Trophoblast cell (in vitro differentiated cells and primary cell): ENCODE results near the gene STT3A.

Experiments used
- DNase-seq, 2 donors: peaks; one replicate each; pipeline ENCODE4 v3.0.0-alpha.2; 2016
- H2AFZ ChIP-seq: 2 replicates; pipeline ENCODE4 v1.6.1; 2013; ENCODE audit warnings: low read length, moderate library complexity, mild to moderate bottlenecking; ENCODE audit not compliant: insufficient read depth, poor library complexity
- H2AK5ac ChIP-seq: 2 replicates; pipeline ENCODE4 v1.6.1; 2013; ENCODE audit warnings: mild to moderate bottlenecking, low read length
- H2BK120ac ChIP-seq: 2 replicates; pipeline ENCODE4 v1.6.1; 2013; ENCODE audit warnings: low read length, mild to moderate bottlenecking, moderate library complexity; ENCODE audit not compliant: insufficient read depth, poor library complexity
- H2BK12ac ChIP-seq: 2 replicates; pipeline ENCODE4 v1.6.1; 2013; ENCODE audit warnings: mild to moderate bottlenecking, low read length, moderate library complexity
- H2BK5ac ChIP-seq: 2 replicates; pipeline ENCODE4 v1.6.1; 2013; ENCODE audit warnings: low read length, low read depth, moderate library complexity, mild to moderate bottlenecking; ENCODE audit not compliant: poor library complexity
- H3K14ac ChIP-seq: 2 replicates; pipeline ENCODE4 v1.6.1; 2013; ENCODE audit warnings: mild to moderate bottlenecking, low read length
- H3K18ac ChIP-seq: 2 replicates; pipeline ENCODE4 v1.6.1; 2013; ENCODE audit warnings: mild to moderate bottlenecking, low read length
- H3K23ac ChIP-seq: 2 replicates; pipeline ENCODE4 v1.6.1; 2013; ENCODE audit warnings: low read length
- H3K27ac ChIP-seq: 2 replicates; pipeline ENCODE4 v1.5.1; 2013; ENCODE audit warnings: low read depth, mild to moderate bottlenecking, inconsistent platforms, low read length, moderate library complexity
- H3K27me3 ChIP-seq: 2 replicates; pipeline ENCODE4 v1.6.1; 2013; ENCODE audit warnings: inconsistent platforms, mild to moderate bottlenecking, low read length, moderate library complexity; ENCODE audit not compliant: insufficient read depth
- H3K36me3 ChIP-seq, 2 experiments: 1 replicate in 1 of 2; 2 replicates in 1 of 2; pipeline ENCODE4 v1.6.1; 2013; ENCODE audit warnings: low read length in 2 of 2, mild to moderate bottlenecking in 2 of 2, moderate library complexity in 1 of 2; ENCODE audit not compliant: insufficient read depth in 2 of 2, control insufficient read depth in 1 of 2
- H3K4ac ChIP-seq: 2 replicates; pipeline ENCODE4 v1.6.1; 2013; ENCODE audit warnings: low read depth, mild to moderate bottlenecking, low read length, moderate library complexity
- H3K4me1 ChIP-seq, 2 experiments: 1 replicate in 1 of 2; 2 replicates in 1 of 2; pipeline ENCODE4 v1.6.1; 2013; ENCODE audit warnings: low read length in 2 of 2, mild to moderate bottlenecking in 2 of 2, moderate library complexity in 1 of 2; ENCODE audit not compliant: insufficient read depth in 2 of 2, control insufficient read depth in 1 of 2
- H3K4me2 ChIP-seq: 2 replicates; pipeline ENCODE4 v1.6.1; 2013; ENCODE audit warnings: inconsistent platforms, mild to moderate bottlenecking, low read length, moderate library complexity
- H3K4me3 ChIP-seq: 2 replicates; pipeline ENCODE4 v1.5.1; 2013; ENCODE audit warnings: mild to moderate bottlenecking, low read depth, low read length, inconsistent platforms
- H3K79me1 ChIP-seq: one replicate; pipeline ENCODE4 v1.6.1; 2013; ENCODE audit warnings: low read length
- H3K79me2 ChIP-seq: 2 replicates; pipeline ENCODE4 v1.6.1; 2013; ENCODE audit warnings: low read length, mild to moderate bottlenecking; ENCODE audit not compliant: control insufficient read depth, insufficient read depth, poor library complexity
- H3K9ac ChIP-seq: 2 replicates; pipeline ENCODE4 v1.6.1; 2013; ENCODE audit warnings: mild to moderate bottlenecking, low read length
- H3K9me3 ChIP-seq: 2 replicates; pipeline ENCODE4 v1.6.1; 2013; ENCODE audit warnings: low read depth, mild to moderate bottlenecking, control low read depth, inconsistent platforms, low read length; ENCODE audit not compliant: insufficient read depth
- H4K12ac ChIP-seq: 2 replicates; pipeline ENCODE4 v1.6.1; 2013; ENCODE audit warnings: low read depth, mild to moderate bottlenecking, low read length, moderate library complexity
- H4K8ac ChIP-seq: 2 replicates; pipeline ENCODE4 v1.6.1; 2013; ENCODE audit warnings: low read depth, mild to moderate bottlenecking, low read length, moderate library complexity
- H4K91ac ChIP-seq: one replicate; pipeline ENCODE4 v1.6.1; 2013; ENCODE audit warnings: low read depth, mild to moderate bottlenecking, low read length, moderate library complexity
- WGBS: extraction: QIAGEN DNeasy Blood & Tissue Kit; methylation state at CpG from one replicate; pipeline ENCODE4 v1.1.7; 2013; ENCODE audit warnings: missing lambda C conversion rate; ENCODE audit not compliant: insufficient read length, insufficient coverage; ENCODE audit errors: extremely low coverage; 5-methylcytosine and 5-hydroxymethylcytosine counted together

Gene STT3A

DNA sequence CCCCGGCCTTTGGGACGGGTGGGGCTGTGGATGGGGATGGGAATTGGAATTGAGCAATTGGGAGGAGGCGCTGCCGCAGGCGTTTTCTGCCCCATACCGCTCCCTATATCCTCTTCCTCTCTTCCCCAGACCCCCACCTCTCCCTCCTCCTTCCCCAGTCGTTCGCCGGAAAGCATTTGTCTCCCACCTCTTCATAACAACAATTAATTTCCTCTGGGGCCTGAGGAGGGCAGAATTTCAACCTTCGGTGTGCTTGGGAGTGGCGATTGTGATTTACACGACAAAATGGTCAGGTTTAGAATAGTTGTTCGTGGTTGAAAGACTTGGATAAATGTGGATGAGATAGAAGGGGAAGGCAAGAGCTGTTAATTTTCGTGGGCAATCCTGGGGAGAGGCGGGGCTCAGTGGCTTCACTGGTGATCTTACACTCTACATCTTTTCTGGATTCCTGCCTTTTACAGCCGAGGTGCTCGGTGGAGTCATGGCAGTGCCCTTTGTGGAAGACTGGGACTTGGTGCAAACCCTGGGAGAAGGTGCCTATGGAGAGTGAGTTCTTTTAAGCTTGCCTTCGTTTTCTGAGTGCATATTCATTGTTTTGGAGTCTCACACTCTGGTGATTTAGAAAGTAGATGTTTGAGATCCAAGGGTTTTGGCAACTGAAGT is 33.8 kb downstream of the STT3A start:
- Histone ChIP-seq H3K14ac (peak overlapping the region; percentile 41), H3K36me3 (peaks cover 11 to 14% of the 10 kb centered on the region in 2 experiments), H3K4me3 (peak overlapping the region; percentile 79), H4K91ac (no peak overlapping the region), H3K9ac (peak overlapping the region; percentile 85), H4K12ac (peak overlapping the region; percentile 79), H3K9me3 (no peaks in the 10 kb centered on the region), H2BK12ac (no peak overlapping the region), H3K23ac (no peak overlapping the region), H4K8ac (peak overlapping the region; percentile 90), H2BK120ac (no peak overlapping the region), H3K27me3 (no peaks in the 10 kb centered on the region), H3K79me1 (peaks cover 9% of the 10 kb centered on the region), H3K18ac (peak overlapping the region; percentile 5), H3K79me2 (peaks cover 4% of the 10 kb centered on the region), H3K27ac (peak overlapping the region; percentile 96), H3K4me1 (peaks cover 0 to 3% of the 10 kb centered on the region in 2 experiments), H2AK5ac (no peak overlapping the region), H3K4ac (no peak overlapping the region), H2AFZ (peak overlapping the region; percentile 0), H2BK5ac (no peak overlapping the region), H3K4me2 (peak overlapping the region; percentile 66)
- peak in 1 of 2 donors; percentile 38 for DNase-seq
- no CpG with 5 or more reads among the region's 18 CpGs for WGBS

DNA sequence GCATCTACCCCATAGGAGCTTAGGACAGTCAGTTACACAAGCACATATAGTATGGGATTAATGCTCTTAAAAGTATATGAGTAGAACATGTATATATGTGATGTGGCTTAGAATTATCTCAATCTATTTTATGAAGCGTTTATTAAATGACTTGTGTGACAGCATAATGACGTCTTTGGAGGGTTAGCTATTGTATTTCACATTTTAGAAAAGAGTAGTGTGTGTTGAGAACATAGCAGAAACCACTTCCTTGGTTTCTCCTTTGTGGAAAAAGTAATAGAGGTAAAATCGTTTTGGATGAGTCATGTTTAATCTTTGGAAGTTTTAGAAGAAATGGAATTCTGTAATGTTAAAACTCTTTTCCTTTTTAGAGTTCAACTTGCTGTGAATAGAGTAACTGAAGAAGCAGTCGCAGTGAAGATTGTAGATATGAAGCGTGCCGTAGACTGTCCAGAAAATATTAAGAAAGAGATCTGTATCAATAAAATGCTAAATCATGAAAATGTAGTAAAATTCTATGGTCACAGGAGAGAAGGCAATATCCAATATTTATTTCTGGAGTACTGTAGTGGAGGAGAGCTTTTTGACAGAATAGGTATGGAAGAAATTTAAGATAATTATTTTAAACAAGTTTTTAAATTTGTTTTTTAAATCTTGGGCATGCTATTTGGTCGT is 34.7 kb downstream of the STT3A start:
- Histone ChIP-seq H2BK12ac (no peak overlapping the region), H3K36me3 (peaks cover 9 to 12% of the 10 kb centered on the region in 2 experiments), H3K4me2 (peak overlapping the region; percentile 66), H3K79me1 (peaks cover 9% of the 10 kb centered on the region), H3K23ac (no peak overlapping the region), H3K4me3 (no peak overlapping the region), H3K4me1 (peaks cover 0 to 3% of the 10 kb centered on the region in 2 experiments), H2AK5ac (no peak overlapping the region), H3K79me2 (peaks cover 4% of the 10 kb centered on the region), H3K27ac (no peak overlapping the region), H3K18ac (no peak overlapping the region), H3K4ac (no peak overlapping the region), H2AFZ (no peak overlapping the region), H4K8ac (no peak overlapping the region), H3K27me3 (no peaks in the 10 kb centered on the region), H4K12ac (no peak overlapping the region), H2BK5ac (no peak overlapping the region), H3K9ac (no peak overlapping the region), H4K91ac (no peak overlapping the region), H3K9me3 (no peaks in the 10 kb centered on the region), H2BK120ac (no peak overlapping the region), H3K14ac (no peak overlapping the region)
- no peak for DNase-seq
- WGBS = 100% methylated on average over 1 of the region's 7 CpGs

DNA sequence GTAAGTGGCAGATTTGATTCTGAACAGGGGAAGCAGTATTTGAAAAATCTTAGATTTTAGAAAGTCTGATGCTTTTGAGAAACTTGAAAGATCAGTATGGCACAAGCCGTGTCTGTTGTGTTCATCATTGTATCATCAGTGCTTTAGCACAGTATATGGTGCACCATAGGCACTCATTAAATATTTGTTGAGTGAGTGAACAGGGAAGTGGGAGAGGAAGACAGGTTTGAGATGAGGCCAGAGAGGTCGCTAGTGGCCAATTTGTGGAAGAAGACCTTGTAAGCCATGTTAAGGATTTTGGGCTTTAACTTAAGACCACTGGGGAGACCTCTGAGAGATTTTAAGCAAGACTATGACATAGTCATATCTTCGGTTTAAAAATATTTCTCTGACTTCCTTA is 45.2 kb downstream of the STT3A start:
- Histone ChIP-seq H4K8ac (no peak overlapping the region), H4K12ac (no peak overlapping the region), H3K36me3 (peaks cover 10 to 23% of the 10 kb centered on the region in 2 experiments), H3K4me2 (no peak overlapping the region), H3K4me1 (no peaks in the 10 kb centered on the region), H2BK12ac (no peak overlapping the region), H3K4ac (no peak overlapping the region), H2BK5ac (no peak overlapping the region), H3K9me3 (no peaks in the 10 kb centered on the region), H3K79me2 (no peaks in the 10 kb centered on the region), H4K91ac (no peak overlapping the region), H3K79me1 (no peaks in the 10 kb centered on the region), H3K14ac (no peak overlapping the region), H2AFZ (no peak overlapping the region), H3K27ac (no peak overlapping the region), H3K9ac (no peak overlapping the region), H3K27me3 (no peaks in the 10 kb centered on the region), H2BK120ac (no peak overlapping the region), H2AK5ac (no peak overlapping the region), H3K18ac (no peak overlapping the region), H3K23ac (no peak overlapping the region), H3K4me3 (no peak overlapping the region)
- DNase-seq = no peak
- no CpG with 5 or more reads among the region's 3 CpGs for WGBS

DNA sequence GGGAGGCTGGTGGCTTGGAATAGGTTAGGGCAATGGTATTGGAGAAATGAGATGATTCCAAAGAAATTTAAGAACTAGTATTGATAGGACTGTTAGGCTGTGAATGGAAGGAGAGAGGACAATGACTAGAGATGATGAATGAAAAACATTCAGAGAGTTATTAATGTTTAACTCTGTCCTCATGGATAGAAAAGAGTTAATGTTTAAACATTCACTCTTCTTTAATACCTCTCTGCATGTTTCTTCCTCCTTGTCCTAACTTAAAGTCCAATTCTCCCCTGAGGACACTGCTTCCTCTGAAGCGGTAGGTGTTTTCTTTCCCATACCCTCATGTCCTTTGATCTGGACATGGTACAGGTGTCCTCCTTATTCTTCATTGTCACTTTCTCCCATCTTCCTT is 45.7 kb downstream of the STT3A start:
- WGBS = no CpG with 5 or more reads among the region's 1 CpG

More for the DNA sequence above, 45.7 kb downstream of the STT3A start:
- Histone ChIP-seq H3K18ac (no peak overlapping the region), H4K8ac (no peak overlapping the region), H3K27ac (no peak overlapping the region), H3K4ac (no peak overlapping the region), H4K91ac (no peak overlapping the region), H3K23ac (no peak overlapping the region), H3K27me3 (no peaks in the 10 kb centered on the region), H3K14ac (no peak overlapping the region), H3K36me3 (peaks cover 10 to 22% of the 10 kb centered on the region in 2 experiments), H2BK12ac (no peak overlapping the region), H3K4me2 (no peak overlapping the region), H3K79me2 (no peaks in the 10 kb centered on the region), H2BK5ac (no peak overlapping the region), H3K79me1 (no peaks in the 10 kb centered on the region), H4K12ac (no peak overlapping the region), H3K4me1 (no peaks in the 10 kb centered on the region), H3K9me3 (no peaks in the 10 kb centered on the region), H2BK120ac (no peak overlapping the region), H2AK5ac (no peak overlapping the region), H3K9ac (no peak overlapping the region), H3K4me3 (no peak overlapping the region), H2AFZ (no peak overlapping the region)
- no peak for DNase-seq
